GM12864 (cell line): Measurements from ENCODE around the gene RNF180.

ENCODE experiments used
- DNase-seq: peaks from one replicate; pipeline ENCODE4 v3.0.0-alpha.2; 2011; ENCODE audit warnings: low read depth
- H3K4me3 ChIP-seq: 2 replicates; pipeline ENCODE4 v1.5.1; 2011; ENCODE audit warnings: mild to moderate bottlenecking, low read depth, low read length, control low read depth
- TF ChIP-seq, protein P1 (sequence below): IDR thresholded peaks from 2 replicates; pipeline ENCODE4 v1.5.1; 2011; ENCODE audit warnings: low read depth, mild to moderate bottlenecking, moderate library complexity, low read length, control low read depth, inconsistent platforms; ENCODE audit errors: missing control alignments

Gene RNF180

DNA sequence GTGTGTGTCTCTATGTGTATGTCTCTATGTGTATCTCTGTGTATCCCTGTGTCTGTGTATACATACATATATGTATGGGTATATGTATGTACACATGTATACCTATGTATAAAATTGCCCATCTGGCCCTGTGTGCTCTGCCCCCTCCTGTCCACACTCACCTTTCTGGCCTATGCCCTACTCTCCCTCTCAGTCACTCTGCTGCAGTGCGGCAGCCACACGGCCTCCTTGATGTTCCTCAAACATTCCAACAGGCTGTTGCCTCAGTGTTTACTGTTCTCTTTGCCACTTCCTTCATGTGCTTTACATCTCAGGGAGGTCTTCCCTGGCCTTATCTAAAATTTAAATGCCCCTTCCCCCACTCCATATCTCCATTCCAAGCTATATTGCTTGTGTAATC lies 18.3 kb upstream of the RNF180 start:
- no peak overlapping the region for H3K4me3 ChIP-seq
- no peak for DNase-seq
- TF ChIP-seq, protein P1, sequence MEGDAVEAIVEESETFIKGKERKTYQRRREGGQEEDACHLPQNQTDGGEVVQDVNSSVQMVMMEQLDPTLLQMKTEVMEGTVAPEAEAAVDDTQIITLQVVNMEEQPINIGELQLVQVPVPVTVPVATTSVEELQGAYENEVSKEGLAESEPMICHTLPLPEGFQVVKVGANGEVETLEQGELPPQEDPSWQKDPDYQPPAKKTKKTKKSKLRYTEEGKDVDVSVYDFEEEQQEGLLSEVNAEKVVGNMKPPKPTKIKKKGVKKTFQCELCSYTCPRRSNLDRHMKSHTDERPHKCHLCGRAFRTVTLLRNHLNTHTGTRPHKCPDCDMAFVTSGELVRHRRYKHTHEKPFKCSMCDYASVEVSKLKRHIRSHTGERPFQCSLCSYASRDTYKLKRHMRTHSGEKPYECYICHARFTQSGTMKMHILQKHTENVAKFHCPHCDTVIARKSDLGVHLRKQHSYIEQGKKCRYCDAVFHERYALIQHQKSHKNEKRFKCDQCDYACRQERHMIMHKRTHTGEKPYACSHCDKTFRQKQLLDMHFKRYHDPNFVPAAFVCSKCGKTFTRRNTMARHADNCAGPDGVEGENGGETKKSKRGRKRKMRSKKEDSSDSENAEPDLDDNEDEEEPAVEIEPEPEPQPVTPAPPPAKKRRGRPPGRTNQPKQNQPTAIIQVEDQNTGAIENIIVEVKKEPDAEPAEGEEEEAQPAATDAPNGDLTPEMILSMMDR: no peak

DNA sequence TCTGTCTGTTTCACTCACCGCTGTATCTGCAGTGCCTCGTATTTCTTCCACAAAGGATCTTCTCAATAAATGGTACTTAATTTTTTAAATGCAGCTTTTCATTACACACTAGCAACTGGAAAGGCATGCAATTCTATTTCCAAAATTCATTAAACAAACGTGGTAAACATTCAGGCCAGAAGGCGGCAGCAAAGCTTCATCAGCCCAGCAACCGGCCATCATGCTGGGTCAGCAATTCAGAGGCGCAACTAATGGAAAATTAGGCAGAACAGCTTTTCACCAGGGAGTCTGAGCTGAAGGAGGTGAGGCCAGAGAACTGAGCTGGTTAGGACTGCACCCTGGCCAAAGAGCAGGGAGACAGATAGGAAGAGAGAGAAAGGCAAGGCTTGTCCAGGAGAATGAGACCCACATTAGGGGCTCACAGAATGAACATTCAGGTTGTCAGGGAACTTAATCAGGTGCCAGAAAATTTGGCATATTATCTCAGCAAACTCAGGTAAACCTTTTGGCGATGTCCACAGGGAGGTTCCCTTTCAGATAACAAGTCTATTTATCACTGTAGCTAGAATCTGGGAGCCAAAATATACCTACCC lies 17.7 kb upstream of the RNF180 start:
- TF ChIP-seq, protein P1: peak; percentile 63
- DNase-seq: no peak
- H3K4me3 ChIP-seq: no peak overlapping the region

DNA sequence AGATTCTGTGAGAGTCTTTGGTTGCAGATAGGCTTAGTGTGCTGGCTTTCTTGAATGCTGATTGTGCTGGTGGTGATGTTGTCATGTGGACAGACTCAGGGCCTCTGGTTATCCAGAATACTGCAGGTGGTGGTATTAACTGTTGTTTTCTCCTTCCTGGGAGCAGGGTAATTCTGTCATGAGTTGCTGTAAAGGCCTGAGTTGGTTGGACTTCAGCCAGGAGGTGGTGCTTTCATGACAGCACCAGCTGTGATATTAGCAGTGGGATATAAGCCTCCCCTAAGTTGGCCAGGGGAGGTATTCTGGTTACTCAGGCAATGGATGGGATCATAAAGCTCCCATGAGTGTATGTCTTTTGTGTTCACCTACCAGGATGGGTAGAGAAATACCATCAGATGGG lies 16.4 kb upstream of the RNF180 start:
- TF ChIP-seq, protein P1: no peak
- no peak for DNase-seq
- H3K4me3 ChIP-seq: no peak overlapping the region

DNA sequence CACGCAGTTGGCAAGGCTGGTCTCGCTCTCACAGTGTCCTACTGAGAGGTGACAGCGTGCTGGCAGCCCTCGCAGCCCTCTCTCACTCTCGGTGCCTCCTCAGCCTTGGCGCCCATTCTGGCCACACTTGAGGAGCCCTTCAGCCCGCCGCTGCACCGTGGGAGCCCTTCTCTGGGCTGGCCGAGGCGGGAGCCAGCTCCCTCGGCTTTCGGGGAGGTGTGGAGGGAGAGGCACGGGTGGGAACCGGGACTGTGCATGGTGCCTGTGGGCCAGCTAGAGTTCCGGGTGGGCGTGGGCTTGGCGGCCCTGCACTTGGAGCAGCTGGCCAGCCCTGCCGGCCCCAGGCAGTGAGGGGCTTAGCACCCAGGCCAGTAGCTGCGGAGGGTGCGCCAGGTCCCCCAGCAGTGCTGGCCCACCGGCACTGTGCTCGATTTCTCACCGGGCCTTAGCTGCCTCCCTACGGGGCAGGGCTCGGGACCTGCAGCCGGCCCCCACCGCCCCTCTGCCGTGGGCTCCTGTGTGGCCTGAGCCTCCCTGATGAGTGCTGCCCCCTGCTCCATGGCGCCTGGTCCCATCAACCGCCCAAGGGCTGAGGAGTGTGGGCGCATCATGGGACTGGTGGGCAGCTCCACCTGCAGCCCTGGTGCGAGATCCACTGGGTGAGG lies 15.7 kb upstream of the RNF180 start:
- no peak overlapping the region for H3K4me3 ChIP-seq
- no peak for DNase-seq
- TF ChIP-seq, protein P1: no peak

DNA sequence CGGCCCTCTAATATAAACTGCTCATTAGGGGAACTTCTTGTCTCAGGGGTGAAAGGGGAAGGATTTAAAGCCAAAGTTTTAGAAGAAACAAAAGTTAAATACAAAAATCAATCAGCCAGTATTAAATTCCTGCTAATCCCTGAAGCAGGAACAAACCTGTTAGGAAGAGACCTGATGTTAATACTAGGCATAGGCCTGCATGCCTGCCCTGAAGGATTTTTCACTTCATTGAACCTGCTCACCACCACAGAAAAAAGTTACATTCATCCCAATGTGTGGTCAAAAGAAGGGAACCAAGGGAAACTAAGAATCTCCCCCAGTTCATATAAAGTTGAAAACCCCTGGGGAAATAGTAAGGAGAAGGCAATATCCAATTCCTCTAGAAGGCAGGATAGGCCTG lies 9.4 kb upstream of the RNF180 start:
- no peak overlapping the region for H3K4me3 ChIP-seq
- TF ChIP-seq, protein P1: no peak
- no peak for DNase-seq

DNA sequence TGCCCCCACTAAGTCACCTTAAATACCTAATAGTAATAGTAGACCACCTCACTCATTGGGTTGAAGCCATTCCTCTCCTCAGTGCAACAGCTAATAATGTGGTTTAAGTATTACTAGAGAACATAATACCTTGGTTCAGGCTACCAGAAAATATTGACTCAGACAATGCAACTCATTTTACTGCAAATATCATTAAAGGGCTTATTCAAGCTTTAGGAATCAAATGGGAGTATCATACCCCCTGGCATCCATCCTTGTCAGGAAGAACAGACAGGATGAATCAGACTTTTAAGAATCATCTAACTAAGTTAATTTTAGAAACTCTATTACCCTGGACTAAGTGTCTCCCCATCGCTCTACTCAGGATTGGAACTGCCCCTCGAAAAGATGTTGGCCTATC lies 6.8 kb upstream of the RNF180 start:
- no peak for DNase-seq
- no peak overlapping the region for H3K4me3 ChIP-seq
- TF ChIP-seq, protein P1: no peak

DNA sequence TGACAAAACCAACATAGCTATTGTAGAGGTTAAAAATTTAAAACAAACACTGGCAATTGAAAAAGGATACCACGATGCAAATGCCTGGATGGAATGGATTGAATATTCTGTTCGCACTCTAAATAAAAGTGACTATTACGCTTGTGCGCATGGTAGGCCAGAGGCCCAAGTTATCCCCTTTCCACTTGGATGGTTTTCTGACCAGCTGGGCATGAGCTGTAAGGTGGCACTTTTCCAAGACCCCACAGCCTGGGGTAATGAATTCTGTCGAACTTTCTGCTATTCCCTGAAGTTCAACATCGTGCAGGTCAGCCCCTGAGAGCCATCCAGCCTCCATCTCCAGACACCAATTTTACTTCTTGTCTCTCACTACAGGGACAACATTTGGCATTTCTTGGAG lies 5.4 kb upstream of the RNF180 start:
- no peak for DNase-seq
- TF ChIP-seq, protein P1: no peak
- H3K4me3 ChIP-seq: no peak overlapping the region
